HG02678 (cell line): ENCODE results near the gene DNAH11.
"Not testable (repeated sequence)": the region's sequence is repeated elsewhere in the genome, so short reads cannot be mapped to it uniquely, and the experiment has no call there.

Experiments
- ATAC-seq: cut with Tn5 transposase; IDR thresholded peaks from one replicate; pipeline ENCODE4 v1.9.1; 2021; ENCODE audit warnings: mild to moderate bottlenecking, moderate library complexity; ENCODE audit not compliant: unreplicated experiment

The DNAH11 gene

GRCh38 chr7:21542891-21543527 lies at the start of gene DNAH11:
TSS of gene DNAH11 (plus strand) at chr7:21543039. CDS start at chr7:21543246, 207 bp downstream.
- peak; percentile 59 for ATAC-seq

GRCh38 chr7:21495731-21496130 lies 47.1 kb upstream of the DNAH11 start:
- no peak for ATAC-seq

GRCh38 chr7:21497072-21497471 lies 45.8 kb upstream of the DNAH11 start:
- no peak for ATAC-seq

- ATAC-seq: no peak
These were observed 42.6 kb upstream of the DNAH11 start for GRCh38 chr7:21500117-21500832.

GRCh38 chr7:21504021-21504420 lies 38.8 kb upstream of the DNAH11 start:
- ATAC-seq: no peak

- ATAC-seq: peak; percentile 49
These were observed 35.1 kb upstream of the DNAH11 start for GRCh38 chr7:21507627-21508343.

- ATAC-seq: no peak
These were observed 34.3 kb upstream of the DNAH11 start for GRCh38 chr7:21508538-21508937.

GRCh38 chr7:21514062-21514461 lies 28.8 kb upstream of the DNAH11 start:
- no peak for ATAC-seq

- ATAC-seq: no peak
These were observed 18.2 kb upstream of the DNAH11 start for GRCh38 chr7:21524680-21525079.

- no peak for ATAC-seq
These were observed 16.8 kb upstream of the DNAH11 start for GRCh38 chr7:21526007-21526406.

GRCh38 chr7:21526448-21526847 lies 16.4 kb upstream of the DNAH11 start:
- ATAC-seq: no peak

GRCh38 chr7:21532485-21532884 lies 10.4 kb upstream of the DNAH11 start:
- not testable (repeated sequence) for ATAC-seq

- ATAC-seq: not testable (repeated sequence)
These were observed 9.2 kb upstream of the DNAH11 start for GRCh38 chr7:21533646-21534045.

- not testable (repeated sequence) for ATAC-seq
These were observed 6.3 kb upstream of the DNAH11 start for GRCh38 chr7:21536445-21537118.

GRCh38 chr7:21538936-21539495 lies 3.8 kb upstream of the DNAH11 start:
- no peak for ATAC-seq

- peak; percentile 14 for ATAC-seq
These were observed 876 bp downstream of the DNAH11 start for GRCh38 chr7:21543528-21544302.

- ATAC-seq: no peak
These were observed 1.4 kb downstream of the DNAH11 start for GRCh38 chr7:21544303-21544656.

- no peak for ATAC-seq
These were observed 1.9 kb downstream of the DNAH11 start for GRCh38 chr7:21544715-21545114.

GRCh38 chr7:21547501-21547900 lies 4.7 kb downstream of the DNAH11 start:
- ATAC-seq: no peak

- ATAC-seq: no peak
These were observed 5.7 kb downstream of the DNAH11 start for GRCh38 chr7:21548491-21548890.
